Esophagus squamous epithelium (tissue), 5 donors: Measurements from ENCODE around the gene TFDP2. TPM values are rescaled to one million over a fixed set of nuclear protein-coding genes. Genes with fewer than 3 reads are reported as not detected.

Experiments
- DNase-seq: peaks from one replicate; lab custom pipeline; 2025; lab: John Stamatoyannopoulos, UW
- H3K27ac ChIP-seq, 4 donors: fragments of 200-600 bp; sonication (generic); one replicate each; pipeline ENCODE4 v1.5.1; 2016 to 2019; ENCODE audit warnings: mild to moderate bottlenecking in 1 of 4
- H3K27me3 ChIP-seq, 4 donors: fragments of 200-600 bp; sonication (generic); 1 replicate in 3 of 4; 2 replicates in 1 of 4; pipeline versions ENCODE4 v1.5.1 to v1.6.0; 2017 to 2021; ENCODE audit warnings: antibody characterized with exemption in 1 of 4
- H3K36me3 ChIP-seq, 3 donors: fragments of 200-600 bp; sonication (generic); one replicate each; pipeline ENCODE4 v1.5.1; 2016 to 2019
- H3K4me1 ChIP-seq, 3 donors: fragments of 200-600 bp; sonication (generic); one replicate each; pipeline ENCODE4 v1.5.1; 2017 to 2019
- H3K4me3 ChIP-seq, 4 donors: fragments of 200-600 bp; sonication (generic); 1 replicate in 3 of 4; 2 replicates in 1 of 4; pipeline ENCODE4 v1.5.1; 2016 to 2019; ENCODE audit warnings: mild to moderate bottlenecking in 2 of 4, moderate library complexity in 1 of 4
- H3K9me3 ChIP-seq, 3 donors: fragments of 200-600 bp; sonication (generic); one replicate each; pipeline ENCODE4 v1.5.1; 2016 to 2019
- CTCF ChIP-seq, 6 experiments: fragments of 450-650 bp in 4 of 6; fragments of 200-600 bp in 2 of 6; sonication (generic) in 2 of 6; IDR thresholded peaks; one replicate each; pipeline ENCODE4 v1.5.1; 2016 to 2019; ENCODE audit warnings: antibody characterized with exemption in 6 of 6, mild to moderate bottlenecking in 4 of 6, moderate library complexity in 4 of 6
- POLR2A ChIP-seq, 4 donors: fragments of 450-650 bp; IDR thresholded peaks; one replicate each; pipeline ENCODE4 v1.6.1; 2017; ENCODE audit warnings: antibody characterized with exemption in 4 of 4, mild to moderate bottlenecking in 4 of 4, moderate library complexity in 3 of 4
- WGBS, 2 donors: methylation state at CpG; one replicate each; pipeline ENCODE4 v1.1.5; 2018; 5-methylcytosine and 5-hydroxymethylcytosine counted together
- intact Hi-C: fragments of 100-400 bp; cut with DNase I; formaldehyde crosslinking; loops from one replicate; pipeline ENCODE4 v1.15.0; 2022
- total RNA-seq, 4 donors: library from RNA; depleted of rRNA; stranded (reverse); fragments of >200 nt; gene quantifications; one replicate each; pipeline ENCODE4 v1.1.0, GENCODE V29; 2016
- donor health status: DM: yes; HTN: yes; CAD: no.

TFDP2 gene
- total RNA-seq, 4 donors from 2014 or later, result 13.1 to 37.6 (median 18.6) TPM

- intact Hi-C loops, result no loop called here
- no peak for DNase-seq
- Histone ChIP-seq H3K36me3 (no peaks in the 10 kb centered on the region), H3K27ac (no peak overlapping the region), H3K9me3 (no peaks in the 10 kb centered on the region), H3K27me3 (no peaks in the 10 kb centered on the region), H3K4me3 (no peak overlapping the region), H3K4me1 (no peaks in the 10 kb centered on the region)
- WGBS, 2 donors, result 42 to 72% methylated on average over 2 of the region's 2 CpGs
- TF ChIP-seq CTCF (IDR thresholded peaks at IDR 0.05) (no peak), POLR2A (IDR thresholded peaks at IDR 0.05) (no peak)
These were observed 42.8 kb downstream of the TFDP2 start for GRCh38 chr3:142106548-142106947.

- Histone ChIP-seq H3K4me1 (no peaks in the 10 kb centered on the region), H3K36me3 (no peaks in the 10 kb centered on the region), H3K9me3 (no peaks in the 10 kb centered on the region), H3K27me3 (no peaks in the 10 kb centered on the region), H3K4me3 (no peak overlapping the region), H3K27ac (no peak overlapping the region)
- no peak for DNase-seq
- intact Hi-C loops, result no loop called here
- TF ChIP-seq CTCF (IDR thresholded peaks at IDR 0.05), result no peak
- TF ChIP-seq POLR2A (IDR thresholded peaks at IDR 0.05), result no peak
- WGBS, 2 donors, result 55 to 77% methylated on average over 1 of the region's 1 CpG
These were observed 43.4 kb downstream of the TFDP2 start for GRCh38 chr3:142105991-142106390.

- intact Hi-C loops, result no loop called here
- H3K27me3 ChIP-seq, result no peaks in the 10 kb centered on the region
- H3K4me3 ChIP-seq, result no peak overlapping the region
- no peaks in the 10 kb centered on the region for H3K36me3 ChIP-seq
- DNase-seq, result no peak
- 91 to 97% methylated on average over 3 of the region's 3 CpGs for WGBS, 2 donors
- H3K27ac ChIP-seq, result no peak overlapping the region
- no peaks in the 10 kb centered on the region for H3K9me3 ChIP-seq
- TF ChIP-seq POLR2A (IDR thresholded peaks at IDR 0.05) (no peak), CTCF (IDR thresholded peaks at IDR 0.05) (no peak)
- no peaks in the 10 kb centered on the region for H3K4me1 ChIP-seq
These were observed 44.6 kb downstream of the TFDP2 start for GRCh38 chr3:142104763-142105162.

- Histone ChIP-seq H3K4me3 (no peak overlapping the region), H3K36me3 (no peaks in the 10 kb centered on the region), H3K27ac (no peak overlapping the region), H3K9me3 (no peaks in the 10 kb centered on the region), H3K27me3 (no peaks in the 10 kb centered on the region), H3K4me1 (no peaks in the 10 kb centered on the region)
- TF ChIP-seq CTCF (IDR thresholded peaks at IDR 0.05), result no peak
- TF ChIP-seq POLR2A (IDR thresholded peaks at IDR 0.05), result no peak
- intact Hi-C loops, result no loop called here
- DNase-seq, result no peak
These were observed 50.4 kb downstream of the TFDP2 start for GRCh38 chr3:142098964-142099363.

GRCh38 chr3:142097099-142097843, 52.1 kb downstream of the TFDP2 start:
- WGBS, 2 donors, result 95 to 96% methylated on average over 3 to 4 of the region's 4 CpGs
- H3K4me3 ChIP-seq, result no peak overlapping the region

More at GRCh38 chr3:142097099-142097843, 52.1 kb downstream of the TFDP2 start:
- Histone ChIP-seq H3K36me3 (no peaks in the 10 kb centered on the region), H3K27ac (no peak overlapping the region), H3K4me1 (no peaks in the 10 kb centered on the region), H3K9me3 (no peaks in the 10 kb centered on the region), H3K27me3 (no peaks in the 10 kb centered on the region)
- no peak for DNase-seq
- intact Hi-C loops, result no loop called here
- no peak for TF ChIP-seq CTCF (IDR thresholded peaks at IDR 0.05)
- TF ChIP-seq POLR2A (IDR thresholded peaks at IDR 0.05), result no peak
